COLO668 (cell line): ENCODE data around the gene ARFIP2.

Source experiments
- DNase-seq: peaks from one replicate; lab custom pipeline; 2025; ENCODE audit not compliant: unreplicated experiment; lab: John Stamatoyannopoulos, UW

The ARFIP2 gene

GRCh38 chr11:6483015-6483414 is 1.9 kb upstream of the ARFIP2 start:
- no peak for DNase-seq

DNA sequence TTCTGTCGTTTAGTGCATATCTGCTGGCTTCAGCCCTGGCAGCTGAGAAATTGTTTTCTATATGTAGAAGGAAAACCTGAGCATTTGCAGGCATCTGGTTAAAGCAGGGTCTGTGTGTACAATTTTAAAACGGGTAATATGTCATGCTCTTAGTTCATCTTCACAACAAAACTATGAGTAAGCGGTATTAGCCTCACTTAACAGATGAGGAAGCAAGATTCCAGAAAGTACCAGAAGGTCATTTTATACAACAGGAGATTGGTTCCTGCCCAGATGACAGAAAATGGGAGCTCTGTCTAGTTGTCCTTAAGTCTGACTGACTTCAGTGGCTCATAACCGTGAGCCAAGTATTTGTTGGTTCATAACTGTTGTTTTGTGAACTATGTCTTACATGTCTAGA is 1.3 kb upstream of the ARFIP2 start:
- DNase-seq: no peak

DNA sequence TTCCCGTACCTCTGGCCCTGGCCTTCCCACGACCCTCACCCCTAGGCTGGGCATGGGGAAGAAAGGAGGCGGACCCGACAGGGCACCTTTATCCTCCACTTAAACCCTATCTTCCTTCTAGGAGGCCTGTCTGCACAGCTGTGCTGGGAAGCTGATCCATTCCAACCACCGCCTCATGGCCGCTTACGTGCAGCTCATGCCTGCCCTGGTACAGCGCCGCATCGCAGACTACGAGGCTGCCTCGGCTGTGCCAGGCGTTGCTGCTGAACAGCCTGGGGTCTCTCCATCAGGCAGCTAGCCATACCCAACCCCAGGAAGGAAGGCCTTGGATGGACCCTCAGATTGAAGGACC is 769 bp upstream of the ARFIP2 start:
- DNase-seq: peak; percentile 19

DNA sequence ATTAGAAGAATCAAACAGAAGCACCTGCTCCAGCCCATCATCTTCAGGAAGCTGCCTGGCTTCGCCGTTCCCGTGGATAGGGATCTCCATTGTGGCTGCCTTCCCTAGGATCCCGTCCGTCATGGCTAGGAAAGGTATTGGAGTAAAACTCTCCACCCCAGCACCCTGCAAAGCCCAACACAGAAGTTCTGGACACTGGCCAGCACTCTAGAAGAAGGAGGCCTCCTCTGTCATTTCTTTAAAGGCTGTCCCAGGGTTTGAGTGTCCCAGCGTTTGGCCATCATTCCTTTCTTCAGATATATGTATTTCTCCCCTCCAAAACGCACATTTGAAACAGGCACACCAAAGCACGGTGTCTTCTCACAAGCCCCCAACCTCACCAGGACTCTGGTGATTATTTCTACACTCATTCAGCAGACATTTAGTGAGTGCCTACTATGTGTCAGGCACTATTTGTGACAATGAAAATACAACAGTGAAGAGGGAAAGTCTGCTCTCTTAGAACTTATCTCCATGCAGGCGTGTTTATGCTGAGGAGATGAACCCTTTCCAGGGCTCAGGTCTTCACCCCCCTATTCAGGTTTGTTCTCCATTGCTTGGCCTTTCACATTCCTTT is 724 bp downstream of the ARFIP2 start:
- DNase-seq: no peak

DNA sequence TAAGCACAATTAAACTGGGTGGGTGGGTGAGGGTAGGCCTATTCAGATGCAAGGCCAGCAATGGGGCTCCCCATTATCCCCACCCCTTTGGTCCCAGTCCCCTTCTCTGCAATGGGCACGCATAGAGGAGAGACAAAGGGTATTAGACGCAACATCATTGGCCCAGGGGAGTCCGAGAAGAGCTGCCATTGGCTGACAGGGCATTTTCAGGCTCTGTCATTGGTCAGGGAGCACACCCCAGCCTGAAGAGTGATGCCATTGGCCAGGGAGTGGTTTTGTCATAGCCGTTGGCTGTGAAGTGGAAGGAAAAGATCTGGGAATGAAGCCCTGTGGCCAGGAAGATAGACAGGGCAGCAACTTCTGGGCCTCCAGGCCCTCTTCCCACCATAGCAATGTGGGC is 4.6 kb downstream of the ARFIP2 start:
- no peak for DNase-seq

DNA sequence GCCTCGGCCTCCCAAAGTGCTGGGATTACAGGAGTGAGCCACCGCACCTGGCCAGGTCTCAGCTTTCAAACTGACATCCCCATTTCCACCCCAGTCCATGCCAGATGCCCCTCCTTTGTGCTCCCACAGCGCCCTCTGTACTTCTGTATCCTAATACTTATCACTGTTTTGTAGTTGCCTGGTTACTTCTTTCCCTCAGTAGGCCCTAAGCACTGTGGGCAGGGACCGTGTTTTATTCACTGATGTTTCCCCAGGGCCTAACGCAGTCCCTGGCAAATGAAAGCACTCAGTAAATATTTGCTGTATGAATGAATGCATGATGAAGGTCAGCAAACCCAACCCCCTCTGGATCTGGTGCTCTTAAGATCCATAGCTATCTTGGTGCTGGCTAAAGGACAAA is 5.2 kb downstream of the ARFIP2 start:
- DNase-seq: peak; percentile 77

DNA sequence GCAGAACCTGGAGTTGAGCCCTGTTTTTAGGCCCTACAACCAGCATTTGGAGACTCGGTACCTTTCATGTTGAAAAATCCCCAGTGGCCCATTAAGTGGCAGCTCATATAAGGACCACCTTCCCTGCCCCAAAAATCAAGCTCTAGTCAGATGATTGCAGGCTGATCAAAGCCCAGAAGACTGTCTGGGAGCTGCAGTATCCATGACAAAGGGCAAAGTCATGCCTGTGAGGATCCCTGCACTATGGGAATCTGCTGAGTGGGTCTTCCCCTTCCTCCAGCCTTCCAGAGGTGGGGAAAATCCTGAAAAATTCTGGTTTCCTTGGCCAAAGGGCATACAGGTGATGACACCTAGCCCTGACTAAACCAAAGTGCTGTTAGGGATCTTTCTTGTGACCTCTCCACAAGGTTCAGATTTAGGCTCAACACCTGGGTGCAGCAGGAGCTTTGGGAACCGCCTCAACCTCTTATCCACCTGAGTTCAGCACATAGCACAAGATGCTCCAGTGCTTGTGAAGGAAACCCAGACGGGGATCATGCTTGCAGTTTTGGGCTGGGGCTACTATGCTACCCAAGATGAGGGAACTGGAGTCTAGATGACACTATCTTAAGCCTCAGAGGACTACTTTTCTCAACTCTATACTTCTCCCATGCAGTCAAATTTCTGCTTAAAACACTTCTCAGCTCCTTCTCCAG is 6.2 kb downstream of the ARFIP2 start:
- no peak for DNase-seq

GRCh38 chr11:6474413-6474792 is 6.7 kb downstream of the ARFIP2 start:
- DNase-seq: no peak

DNA sequence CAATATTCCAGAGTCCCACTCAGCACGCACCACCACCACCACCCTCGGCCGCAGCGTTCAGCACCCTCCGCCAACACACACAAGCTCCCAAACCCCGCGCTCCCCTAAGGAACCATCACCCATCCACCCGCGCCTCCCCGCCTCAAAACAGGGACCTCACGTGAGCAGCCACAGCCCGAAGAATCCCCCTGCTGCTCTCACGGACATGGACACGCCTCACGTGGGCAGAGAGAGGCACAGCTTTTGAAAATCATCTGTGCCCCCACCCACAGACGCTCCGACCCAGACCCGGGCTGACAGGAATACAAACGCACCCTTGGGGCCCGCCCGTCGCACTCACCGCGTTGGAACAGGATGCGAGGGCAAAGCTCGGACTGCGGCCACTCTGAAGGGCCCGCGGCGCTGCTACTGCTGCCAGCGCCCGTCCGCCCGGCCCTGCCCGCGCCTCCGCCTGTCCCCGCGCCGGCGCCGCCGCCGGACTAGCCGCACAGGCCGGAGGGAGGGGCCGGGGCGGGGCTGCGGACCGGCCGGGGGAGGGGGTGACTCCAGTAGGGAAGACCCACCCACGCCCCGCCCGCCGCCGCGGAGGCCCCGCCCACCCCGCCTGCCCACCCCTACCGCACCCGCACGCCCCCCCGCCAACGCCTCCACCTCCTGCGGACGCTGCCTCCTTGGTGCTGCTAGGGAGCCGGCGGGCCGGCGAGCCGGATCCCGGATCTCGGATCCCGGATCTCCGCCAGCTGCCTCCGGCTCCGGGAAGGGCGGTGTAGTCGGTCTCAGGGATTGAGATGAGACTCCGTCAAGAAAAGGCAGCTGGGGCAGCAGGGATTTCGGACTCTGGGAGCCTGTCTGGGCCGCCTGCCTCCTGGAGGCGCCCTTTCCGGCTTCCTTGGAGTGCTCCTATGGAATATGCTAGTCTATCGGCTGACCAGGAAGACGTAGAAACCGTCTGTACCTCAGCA is 7.4 kb downstream of the ARFIP2 start, which contains the start of gene TRIM3:
Gene TRIM3, minus strand, starts transcription at position 491 of the 962 bp plus-strand sequence. CDS start 8,246 bp downstream, outside the sequence.
- DNase-seq: peak; percentile 89

GRCh38 chr11:6472934-6473333 is 8.2 kb downstream of the ARFIP2 start:
- DNase-seq: no peak

DNA sequence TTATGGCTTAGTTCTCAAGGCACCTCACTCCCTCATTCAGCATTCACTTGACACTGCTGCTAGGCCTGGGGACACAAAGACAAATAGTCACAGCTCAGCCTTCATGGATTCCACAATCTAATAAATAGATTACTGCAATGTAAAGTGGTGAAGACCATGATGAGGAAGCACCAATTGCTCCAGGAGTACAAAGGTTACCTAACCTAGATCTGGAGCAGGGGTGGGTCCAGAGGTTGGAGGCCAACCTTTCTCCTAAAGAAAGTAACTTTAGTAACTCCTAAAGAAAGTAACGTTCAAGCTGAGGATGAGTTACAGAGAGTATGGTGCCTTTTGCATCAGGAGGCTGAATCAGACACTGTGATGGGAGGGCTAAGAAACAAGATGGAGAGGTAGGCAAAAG is 11.5 kb downstream of the ARFIP2 start:
- DNase-seq: no peak

DNA sequence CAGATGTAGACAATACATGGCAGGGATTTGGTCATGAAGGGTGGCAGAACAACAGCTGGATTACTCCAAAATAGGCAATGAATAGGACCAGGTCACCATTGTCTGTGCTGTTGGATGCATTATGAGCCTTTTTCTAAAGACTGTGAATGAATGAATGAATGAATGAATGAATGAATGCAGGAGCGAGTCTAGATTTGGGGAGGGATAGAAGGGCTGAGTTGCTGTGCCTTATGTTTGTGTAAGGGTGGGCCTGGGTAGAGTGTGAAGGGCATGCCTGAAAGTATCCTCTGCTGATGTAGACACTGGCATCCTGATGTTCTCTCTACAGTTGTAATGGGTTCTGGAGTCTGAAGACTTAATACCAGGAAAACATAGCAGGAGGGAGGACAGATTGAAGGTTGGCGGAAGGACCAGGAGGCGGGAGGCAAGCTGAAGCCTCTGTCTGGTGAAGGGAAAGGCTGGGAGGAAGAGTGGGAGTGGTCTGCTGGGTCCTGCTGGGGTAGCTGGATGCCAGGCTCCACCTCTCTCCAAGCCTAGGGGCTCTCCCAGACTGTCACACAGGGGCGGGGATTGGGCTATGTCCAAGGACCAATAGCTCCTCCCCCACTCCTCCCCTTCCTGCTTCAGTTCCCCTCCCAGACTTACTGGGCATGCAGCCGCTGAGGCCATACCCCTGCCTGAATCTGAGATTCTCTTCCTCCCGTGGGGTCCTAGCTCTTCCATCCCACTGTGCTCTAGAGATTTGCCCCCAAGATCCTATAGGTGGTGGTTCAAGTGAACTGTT is 12.2 kb downstream of the ARFIP2 start:
- DNase-seq: peak; percentile 19

DNA sequence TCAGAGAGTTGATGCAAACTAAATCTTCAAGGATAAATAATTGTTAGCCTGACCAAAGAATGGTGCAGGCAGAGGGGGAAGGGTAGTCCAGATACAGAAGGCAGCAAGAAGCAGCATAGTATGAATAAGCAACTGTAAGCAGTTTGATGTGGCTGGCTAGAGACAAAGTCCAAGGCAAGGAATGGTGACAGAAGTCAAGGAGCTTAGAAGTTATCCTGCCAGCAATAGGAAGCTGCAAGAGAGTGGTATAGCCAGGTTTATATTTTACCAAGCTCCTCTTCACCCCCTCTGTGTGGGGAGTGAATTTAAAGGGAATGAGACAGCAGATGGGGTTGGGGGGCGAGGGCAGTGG is 22.1 kb downstream of the ARFIP2 start:
- no peak for DNase-seq

GRCh38 chr11:6458352-6459098 is 22.6 kb downstream of the ARFIP2 start:
- DNase-seq: no peak

DNA sequence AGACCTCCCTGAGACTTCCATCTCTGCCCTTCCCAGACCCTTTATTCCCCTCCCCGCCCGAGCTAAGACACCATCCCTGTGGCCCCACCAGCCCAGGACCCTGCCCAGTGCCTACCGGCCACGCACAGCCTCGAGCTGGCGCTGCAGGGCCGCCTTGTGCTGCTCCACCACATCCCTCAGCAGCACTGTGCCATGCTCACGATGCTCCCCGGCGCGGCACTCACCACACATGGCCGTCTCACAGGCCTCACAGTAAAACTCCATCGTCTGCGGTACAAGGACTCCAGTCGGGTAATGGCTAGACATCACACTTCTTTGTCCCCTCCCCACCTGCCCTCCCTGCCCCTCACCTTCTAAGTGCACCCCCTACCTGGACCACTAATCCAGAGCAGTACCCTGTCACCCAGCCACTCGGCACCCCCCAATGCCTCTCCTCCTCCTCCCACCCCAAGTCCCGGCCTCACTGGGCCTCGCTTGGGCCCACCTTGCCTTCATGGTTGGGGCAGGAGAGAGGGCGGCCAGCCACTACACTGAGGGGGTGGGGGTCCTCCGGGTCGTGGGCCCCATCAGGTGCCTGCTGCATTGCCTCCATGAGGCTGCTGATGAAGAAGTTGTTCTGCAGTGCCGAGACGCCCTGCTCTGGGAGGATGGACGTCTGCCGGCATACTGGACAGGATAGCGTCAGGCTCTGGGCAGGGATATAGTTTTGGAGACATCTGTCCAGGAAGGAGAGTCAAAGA is 23.4 kb downstream of the ARFIP2 start:
- no peak for DNase-seq

DNA sequence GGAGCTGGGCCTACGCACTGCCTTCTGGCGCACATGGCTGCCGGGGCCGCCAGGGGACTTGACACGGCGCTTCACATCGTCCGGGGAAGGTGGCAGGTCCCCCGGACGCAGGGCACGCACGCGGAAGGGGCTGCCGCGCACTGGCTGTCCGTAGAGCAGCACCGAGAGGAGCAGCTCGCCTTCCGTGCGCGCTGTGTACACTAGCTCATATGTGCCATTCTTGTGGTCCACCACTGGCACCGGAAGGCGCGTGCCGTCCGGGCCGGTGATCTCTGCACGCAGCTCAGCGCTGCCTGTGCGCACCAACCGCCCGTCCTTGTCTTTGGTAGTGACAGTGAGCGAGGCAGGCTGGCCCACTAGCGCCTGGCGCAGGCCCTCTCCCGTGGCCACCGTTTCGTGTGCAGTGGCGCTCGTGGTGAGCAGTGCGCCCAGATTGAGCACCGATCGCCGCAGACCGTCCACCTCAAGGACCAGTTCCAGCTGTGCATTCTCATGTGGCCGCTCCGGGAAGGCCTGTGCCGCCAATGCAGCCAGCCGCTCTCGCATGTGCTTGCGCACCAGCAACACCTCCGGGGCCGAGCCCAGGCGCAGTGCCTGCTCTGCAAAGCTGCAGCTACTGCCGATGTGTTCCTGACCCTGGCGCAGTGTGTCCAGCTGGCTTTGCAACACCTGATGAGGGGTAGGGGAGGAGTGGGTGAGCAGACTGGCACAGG is 24.6 kb downstream of the ARFIP2 start:
- no peak for DNase-seq

- DNase-seq: peak; percentile 13
Measured at GRCh38 chr11:6455070-6455469, 26.1 kb downstream of the ARFIP2 start.

DNA sequence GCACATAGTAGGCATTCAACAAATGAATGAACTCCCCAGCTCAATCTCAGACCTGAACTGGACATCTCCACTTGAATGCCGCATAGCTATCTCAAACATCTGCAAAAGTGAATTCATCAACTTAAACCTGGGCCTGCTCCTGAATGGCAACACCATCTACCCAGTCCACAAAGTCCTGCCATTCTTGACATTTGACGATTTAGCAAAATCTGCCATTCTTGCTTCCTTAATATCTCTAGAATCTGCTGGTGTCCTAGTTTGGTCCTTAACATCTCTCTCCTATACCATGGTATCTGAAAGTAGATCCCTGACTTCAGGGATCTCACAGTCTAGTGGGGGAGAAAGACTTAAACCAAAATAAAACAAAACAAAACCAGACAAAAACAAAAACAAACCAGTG is 28.0 kb downstream of the ARFIP2 start:
- no peak for DNase-seq

DNA sequence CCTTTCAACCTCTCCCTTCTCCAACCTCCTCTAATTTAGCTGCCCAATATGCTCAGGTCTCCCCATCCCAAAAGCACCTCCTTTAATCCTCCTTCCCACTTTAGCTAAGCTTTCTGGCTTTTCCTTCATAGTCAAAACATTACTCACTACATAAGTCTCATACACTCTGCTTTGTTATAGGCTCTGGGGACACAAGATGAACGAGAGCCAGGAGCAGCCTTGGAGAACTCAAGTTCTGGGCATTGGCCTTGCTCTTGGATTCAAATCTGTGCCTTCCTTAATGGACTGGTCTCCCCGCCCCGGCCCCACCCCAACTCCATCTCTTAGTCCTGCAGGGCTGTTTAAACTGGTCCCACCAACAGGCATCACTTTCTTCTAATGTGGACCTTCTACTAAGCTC is 28.9 kb downstream of the ARFIP2 start:
- no peak for DNase-seq
